Cardiac muscle cell (in vitro differentiated cells and primary cell): ENCODE data around the gene NNMT. TPM values are rescaled to one million over a fixed set of nuclear protein-coding genes. Genes with fewer than 3 reads are reported as not detected.

Experiments
- DNase-seq, 2 donors: peaks; one replicate each; pipeline versions ENCODE4 v3.0.0 to v3.0.0-alpha.2; 2010 to 2017; ENCODE audit warnings: low read depth in 1 of 2, low spot score in 1 of 2
- H3K27ac ChIP-seq: fragments of 200-600 bp; sonication (generic); 2 replicates; pipeline ENCODE4 v1.5.1; 2016
- H3K27me3 ChIP-seq: fragments of 200-600 bp; sonication (generic); 2 replicates; pipeline ENCODE4 v1.6.0; 2016; ENCODE audit warnings: control low read depth
- H3K36me3 ChIP-seq: fragments of 200-600 bp; sonication (generic); 2 replicates; pipeline ENCODE4 v1.5.1; 2016; ENCODE audit warnings: control low read depth
- H3K4me1 ChIP-seq: fragments of 200-600 bp; sonication (generic); 2 replicates; pipeline ENCODE4 v1.8.1; 2017; ENCODE audit warnings: low read depth, mild to moderate bottlenecking, mixed run types
- H3K4me3 ChIP-seq: fragments of 200-600 bp; sonication (generic); 2 replicates; pipeline ENCODE4 v1.5.1; 2016; ENCODE audit warnings: mild to moderate bottlenecking
- H3K9me3 ChIP-seq: fragments of 200-600 bp; sonication (generic); 2 replicates; pipeline ENCODE4 v1.5.1; 2017; ENCODE audit warnings: low read depth, mild to moderate bottlenecking, control low read depth
- CTCF ChIP-seq: IDR thresholded peaks from 2 replicates; pipeline ENCODE4 v1.5.1; 2012; ENCODE audit warnings: low read depth, mild to moderate bottlenecking, low read length
- polyA plus RNA-seq: library from polyadenylated mRNA; unstranded; fragments of >200 nt; fragmentation: Nextera tagmentation; extraction: Ambion mirVana; gene quantifications from 2 replicates; pipeline ENCODE4 v1.2.1, GENCODE V29; 2016
- total RNA-seq: library from RNA; depleted of rRNA; stranded (reverse); fragments of >200 nt; gene quantifications from 2 replicates; pipeline ENCODE4 v1.2.3, GENCODE V29; 2016

Gene NNMT
- total RNA-seq = not detected in 2 replicates
- polyA plus RNA-seq = 2.0 and 2.1 TPM in 2 replicates

- no peaks in the 10 kb centered on the region for H3K9me3 ChIP-seq
- H3K27ac ChIP-seq = no peak within 1 kb of the TSS
- DNase-seq = peak in 1 of 2 donors; percentile 99
- TF ChIP-seq CTCF = peak; percentile 19
- peaks cover 6% of the 10 kb centered on the region for H3K4me1 ChIP-seq
- H3K27me3 ChIP-seq = no peaks in the 10 kb centered on the region
- H3K4me3 ChIP-seq = no peak within 1 kb of the TSS
- no peaks in the 10 kb centered on the region for H3K36me3 ChIP-seq
Measured at GRCh38 chr11:114295676-114296604, at the start of gene NNMT. NNMT (plus strand) TSS chr11:114296399; CDS start chr11:114296557, 158 bp downstream.

GRCh38 chr11:114247070-114247789, 49.0 kb upstream of the NNMT start:
- Histone ChIP-seq H3K4me1 (no peaks in the 10 kb centered on the region), H3K27me3 (peaks cover 11% of the 10 kb centered on the region), H3K4me3 (no peak overlapping the region), H3K36me3 (no peaks in the 10 kb centered on the region), H3K27ac (no peak overlapping the region), H3K9me3 (no peaks in the 10 kb centered on the region)
- TF ChIP-seq CTCF = no peak
- no peak for DNase-seq

GRCh38 chr11:114250180-114250579, 46.0 kb upstream of the NNMT start:
- Histone ChIP-seq H3K27ac (no peak overlapping the region), H3K4me1 (peaks cover under 1% of the 10 kb centered on the region), H3K9me3 (no peaks in the 10 kb centered on the region), H3K4me3 (no peak overlapping the region), H3K36me3 (no peaks in the 10 kb centered on the region), H3K27me3 (peaks cover 5% of the 10 kb centered on the region)
- TF ChIP-seq CTCF = no peak
- DNase-seq = no peak

GRCh38 chr11:114250993-114251814, 45.0 kb upstream of the NNMT start:
- Histone ChIP-seq H3K9me3 (no peaks in the 10 kb centered on the region), H3K27ac (no peak overlapping the region), H3K4me1 (peaks cover 10% of the 10 kb centered on the region), H3K36me3 (no peaks in the 10 kb centered on the region), H3K4me3 (no peak overlapping the region), H3K27me3 (peaks cover 5% of the 10 kb centered on the region)
- TF ChIP-seq CTCF = no peak
- DNase-seq = no peak

GRCh38 chr11:114251815-114252337, 44.3 kb upstream of the NNMT start:
- no peaks in the 10 kb centered on the region for H3K36me3 ChIP-seq
- DNase-seq = no peak
- no peak for TF ChIP-seq CTCF

More at GRCh38 chr11:114251815-114252337, 44.3 kb upstream of the NNMT start:
- Histone ChIP-seq H3K27me3 (peaks cover 5% of the 10 kb centered on the region), H3K9me3 (no peaks in the 10 kb centered on the region), H3K27ac (no peak overlapping the region), H3K4me1 (peaks cover 17% of the 10 kb centered on the region), H3K4me3 (no peak overlapping the region)
